Muscle of leg (tissue), 11 donors: ENCODE data around the gene HAT1. TPM values are rescaled to one million over a fixed set of nuclear protein-coding genes. Genes with fewer than 3 reads are reported as not detected.
"Not testable (repeated sequence)": the region's sequence is repeated elsewhere in the genome, so short reads cannot be mapped to it uniquely, and the experiment has no call there.

Experiments
- DNase-seq: peaks from one replicate; pipeline ENCODE4 v3.0.0; 2013
- H3K27ac ChIP-seq: one replicate; pipeline ENCODE4 v1.5.1; 2013; ENCODE audit warnings: mild to moderate bottlenecking, low read length, control low read depth
- H3K27me3 ChIP-seq: one replicate; pipeline ENCODE4 v1.6.1; 2013; ENCODE audit warnings: low read length; ENCODE audit not compliant: control insufficient read depth, insufficient read depth
- H3K36me3 ChIP-seq: one replicate; pipeline ENCODE4 v1.6.1; 2013; ENCODE audit warnings: low read length; ENCODE audit not compliant: control insufficient read depth, insufficient read depth
- H3K4me1 ChIP-seq: one replicate; pipeline ENCODE4 v1.6.1; 2013; ENCODE audit warnings: low read length; ENCODE audit not compliant: control insufficient read depth, insufficient read depth
- H3K4me3 ChIP-seq: one replicate; pipeline ENCODE4 v1.5.1; 2013; ENCODE audit warnings: low read length, control low read depth
- H3K9me3 ChIP-seq: replicated peaks from 2 replicates; pipeline ENCODE4 v1.6.1; 2013; ENCODE audit warnings: low read depth, low read length; ENCODE audit not compliant: control insufficient read depth
- WGBS: methylation state at CpG from one replicate; pipeline ENCODE4 v1.1.5; 2013; ENCODE audit warnings: missing lambda C conversion rate; ENCODE audit not compliant: insufficient coverage; 5-methylcytosine and 5-hydroxymethylcytosine counted together
- polyA plus RNA-seq, 8 donors: library from polyadenylated mRNA; unstranded; fragments of 120-200 nt; gene quantifications; one replicate each; pipeline versions ENCODE4 v1.2.1 to v1.2.3, GENCODE V29; 2013; ENCODE audit warnings: inconsistent platforms in 1 of 8, low replicate concordance in 1 of 8; ENCODE audit not compliant: insufficient read length in 8 of 8, insufficient read depth in 1 of 8
- total RNA-seq: library from RNA; stranded (reverse); fragments of 120-200 nt; gene quantifications from one replicate; pipeline ENCODE4 v1.2.4, GENCODE V29; 2013

HAT1 gene
- total and polyA plus RNA-seq, 9 donors = 28.3 to 45.1 (median 39.1) TPM

GRCh38 chr2:171965661-171966060 lies 43.4 kb downstream of the HAT1 start:
- no peaks in the 10 kb centered on the region for H3K4me1 ChIP-seq
- no peaks in the 10 kb centered on the region for H3K9me3 ChIP-seq
- H3K36me3 ChIP-seq = peaks cover 11% of the 10 kb centered on the region
- no peaks in the 10 kb centered on the region for H3K27me3 ChIP-seq
- no CpG with 5 or more reads among the region's 3 CpGs for WGBS
- DNase-seq = no peak
- no peak overlapping the region for H3K27ac ChIP-seq
- H3K4me3 ChIP-seq = no peak overlapping the region

- no peak for DNase-seq
- no peaks in the 10 kb centered on the region for H3K27me3 ChIP-seq
- no peaks in the 10 kb centered on the region for H3K9me3 ChIP-seq
- H3K4me1 ChIP-seq = no peaks in the 10 kb centered on the region
- no peak overlapping the region for H3K27ac ChIP-seq
- WGBS = 100% methylated on average over 2 of the region's 8 CpGs
- no peak overlapping the region for H3K4me3 ChIP-seq
- peaks cover 11% of the 10 kb centered on the region for H3K36me3 ChIP-seq
These were observed 44.0 kb downstream of the HAT1 start for GRCh38 chr2:171966235-171966634.

- no peak for DNase-seq
These were observed 44.4 kb downstream of the HAT1 start for GRCh38 chr2:171966688-171967087.

GRCh38 chr2:171968509-171968908 lies 46.2 kb downstream of the HAT1 start:
- no peak overlapping the region for H3K27ac ChIP-seq
- H3K4me3 ChIP-seq = no peak overlapping the region
- peaks cover 11% of the 10 kb centered on the region for H3K36me3 ChIP-seq
- no peaks in the 10 kb centered on the region for H3K27me3 ChIP-seq
- no peaks in the 10 kb centered on the region for H3K9me3 ChIP-seq
- no peaks in the 10 kb centered on the region for H3K4me1 ChIP-seq
- no peak for DNase-seq

More at GRCh38 chr2:171966688-171967087, 44.4 kb downstream of the HAT1 start:
- Histone ChIP-seq H3K4me3 (no peak overlapping the region), H3K4me1 (no peaks in the 10 kb centered on the region), H3K36me3 (peaks cover 11% of the 10 kb centered on the region), H3K27ac (no peak overlapping the region), H3K9me3 (no peaks in the 10 kb centered on the region), H3K27me3 (no peaks in the 10 kb centered on the region)

GRCh38 chr2:171972329-171972982 lies 50.2 kb downstream of the HAT1 start:
- no peaks in the 10 kb centered on the region for H3K9me3 ChIP-seq
- no peak overlapping the region for H3K27ac ChIP-seq
- no peaks in the 10 kb centered on the region for H3K27me3 ChIP-seq
- no peak for DNase-seq
- H3K4me3 ChIP-seq = no peak overlapping the region
- WGBS = 90% methylated on average over 1 of the region's 2 CpGs
- peaks cover 7% of the 10 kb centered on the region for H3K36me3 ChIP-seq
- no peaks in the 10 kb centered on the region for H3K4me1 ChIP-seq

GRCh38 chr2:171979103-171979502 lies 56.8 kb downstream of the HAT1 start:
- no peak overlapping the region for H3K27ac ChIP-seq
- no CpG with 5 or more reads among the region's 4 CpGs for WGBS
- H3K9me3 ChIP-seq = no peaks in the 10 kb centered on the region
- no peak for DNase-seq
- H3K4me3 ChIP-seq = no peak overlapping the region
- H3K27me3 ChIP-seq = no peaks in the 10 kb centered on the region
- no peaks in the 10 kb centered on the region for H3K4me1 ChIP-seq
- peaks cover 13% of the 10 kb centered on the region for H3K36me3 ChIP-seq

- H3K4me3 ChIP-seq, H3K27ac ChIP-seq, H3K9me3 ChIP-seq, H3K27me3 ChIP-seq, DNase-seq, H3K4me1 ChIP-seq, H3K36me3 ChIP-seq: not testable (repeated sequence)
- WGBS = no CpG with 5 or more reads among the region's 1 CpG
These were observed 61.7 kb downstream of the HAT1 start for GRCh38 chr2:171983924-171984323.

GRCh38 chr2:171985076-171985475 lies 62.8 kb downstream of the HAT1 start:
- Histone ChIP-seq H3K27me3 (no peaks in the 10 kb centered on the region), H3K4me1 (no peaks in the 10 kb centered on the region), H3K4me3 (no peak overlapping the region), H3K27ac (no peak overlapping the region), H3K36me3 (peaks cover 4% of the 10 kb centered on the region), H3K9me3 (no peaks in the 10 kb centered on the region)
- no CpG with 5 or more reads among the region's 2 CpGs for WGBS
- no peak for DNase-seq

- Histone ChIP-seq H3K36me3 (peaks cover 2% of the 10 kb centered on the region), H3K27me3 (no peaks in the 10 kb centered on the region), H3K9me3 (no peaks in the 10 kb centered on the region), H3K27ac (no peak overlapping the region), H3K4me1 (no peaks in the 10 kb centered on the region), H3K4me3 (no peak overlapping the region)
- WGBS = 89% methylated on average over 2 of the region's 4 CpGs
- no peak for DNase-seq
These were observed 64.5 kb downstream of the HAT1 start for GRCh38 chr2:171986778-171987177.

GRCh38 chr2:171991027-171991426 lies 68.8 kb downstream of the HAT1 start:
- DNase-seq = no peak
- Histone ChIP-seq H3K36me3 (no peaks in the 10 kb centered on the region), H3K4me1 (no peaks in the 10 kb centered on the region), H3K9me3 (no peaks in the 10 kb centered on the region), H3K27me3 (no peaks in the 10 kb centered on the region), H3K27ac (no peak overlapping the region), H3K4me3 (no peak overlapping the region)
- WGBS = no CpG with 5 or more reads among the region's 4 CpGs

GRCh38 chr2:171995586-171995985 lies 73.3 kb downstream of the HAT1 start:
- Histone ChIP-seq H3K27ac (no peak overlapping the region), H3K4me1 (peaks cover 5% of the 10 kb centered on the region), H3K27me3 (peaks cover 14% of the 10 kb centered on the region), H3K9me3 (no peaks in the 10 kb centered on the region), H3K4me3 (no peak overlapping the region), H3K36me3 (no peaks in the 10 kb centered on the region)
- WGBS = no CpG with 5 or more reads among the region's 5 CpGs
- DNase-seq = no peak
